GM18508 (cell line): ENCODE results near the gene NKD1.

Experiments
- ATAC-seq: cut with Tn5 transposase; IDR thresholded peaks from one replicate; pipeline ENCODE4 v1.9.1; 2021; ENCODE audit warnings: moderate number of reproducible peaks; ENCODE audit not compliant: insufficient read depth, unreplicated experiment

NKD1 gene

DNA sequence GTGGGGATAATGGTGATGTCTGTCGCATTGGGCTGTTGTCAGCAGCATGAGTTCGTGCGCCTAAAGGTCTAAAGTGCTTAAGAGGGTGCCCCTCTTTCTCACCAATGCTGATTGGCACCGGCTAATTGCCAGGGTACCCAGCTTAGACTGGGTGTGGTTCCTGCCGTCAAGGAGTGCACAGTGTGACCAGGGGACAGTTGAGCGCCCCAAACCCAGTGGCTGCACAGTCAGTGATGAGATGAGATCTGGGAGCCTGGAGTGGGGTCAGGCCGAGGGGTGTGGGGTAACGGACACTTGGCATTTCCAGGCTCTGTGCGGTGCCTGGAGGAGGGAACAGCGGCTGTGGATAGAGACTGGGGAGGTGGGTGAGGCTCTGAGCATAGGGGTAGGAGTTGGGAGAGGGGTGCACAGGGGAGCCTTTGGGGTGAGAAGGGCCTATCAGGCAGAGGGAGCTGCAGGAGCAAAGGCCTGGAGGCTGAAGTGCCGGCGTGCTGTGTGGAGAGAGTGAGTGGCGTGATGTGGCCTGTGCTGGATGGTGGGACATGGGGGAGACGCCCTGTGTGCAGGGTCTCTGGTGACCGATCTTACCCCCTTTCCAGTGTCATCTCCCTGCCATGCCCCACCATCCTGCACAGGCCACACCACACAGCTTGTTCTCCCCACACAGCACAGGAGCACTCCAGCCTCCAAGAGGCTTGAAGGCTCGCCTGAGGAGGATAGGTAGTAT lies 74.6 kb downstream of the NKD1 start:
- ATAC-seq, result no peak

DNA sequence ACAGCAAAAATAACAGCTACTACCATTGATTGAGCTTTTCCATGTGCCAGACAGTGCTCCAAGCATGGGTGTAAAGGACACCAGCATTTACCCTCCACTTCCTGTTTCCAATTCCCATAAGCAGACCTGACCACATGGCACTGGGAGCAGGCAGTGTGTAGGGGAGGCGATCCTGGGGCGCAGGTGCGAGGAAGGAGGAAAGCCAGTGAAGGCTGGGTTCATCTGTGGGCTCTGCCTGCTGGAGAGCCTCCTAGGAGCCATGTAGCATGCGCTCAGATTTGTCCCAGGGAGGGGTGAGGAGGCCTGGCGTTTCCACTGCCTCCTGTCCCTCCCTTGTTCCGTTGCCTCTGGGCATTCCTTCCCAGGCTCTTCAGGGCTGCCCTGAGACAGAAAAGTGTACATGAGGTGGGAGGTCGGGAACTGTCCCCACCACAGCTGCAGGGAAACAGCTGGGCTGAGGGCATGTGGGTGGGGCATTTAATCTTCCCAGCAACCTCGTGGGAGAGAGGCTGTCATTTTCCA lies 76.3 kb downstream of the NKD1 start:
- no peak for ATAC-seq

GRCh38 chr16:50625374-50625773 lies 77.2 kb downstream of the NKD1 start:
- ATAC-seq, result no peak

- no peak for ATAC-seq
Observed at GRCh38 chr16:50626868-50627267, 78.7 kb downstream of the NKD1 start.

GRCh38 chr16:50627419-50627818 lies 79.2 kb downstream of the NKD1 start:
- ATAC-seq, result no peak

DNA sequence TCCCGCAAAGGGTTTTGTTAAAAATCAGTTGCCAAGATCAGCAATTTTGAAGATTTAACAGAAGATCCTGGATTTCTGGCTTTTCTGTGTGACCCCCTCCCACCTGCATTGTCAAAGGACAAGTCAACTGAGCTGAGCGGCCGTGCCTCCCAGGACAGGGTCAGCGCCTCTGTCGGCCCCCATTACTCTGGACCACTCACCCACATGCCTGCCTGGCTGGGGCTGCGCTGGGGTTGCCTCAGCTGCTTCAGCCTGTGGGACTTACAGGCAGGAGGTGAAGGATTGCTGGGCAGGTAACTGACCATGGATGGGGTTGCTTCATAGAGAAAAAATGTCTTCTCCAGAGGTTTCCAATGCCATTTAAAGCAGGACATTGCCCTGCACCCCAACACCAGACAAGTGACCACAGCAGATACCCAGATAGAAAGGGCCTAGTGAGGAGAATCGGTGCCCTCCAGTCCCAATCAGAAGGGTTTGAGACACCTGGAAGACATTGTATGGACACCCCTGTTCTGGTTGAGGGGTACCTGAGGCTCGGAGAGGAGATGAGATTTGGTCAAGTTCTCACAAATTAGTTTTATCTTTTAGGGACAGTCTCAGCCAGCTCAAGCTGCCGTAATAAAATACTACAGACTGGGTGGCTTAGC lies 80.1 kb downstream of the NKD1 start:
- no peak for ATAC-seq

GRCh38 chr16:50629334-50629733 lies 81.1 kb downstream of the NKD1 start:
- no peak for ATAC-seq

DNA sequence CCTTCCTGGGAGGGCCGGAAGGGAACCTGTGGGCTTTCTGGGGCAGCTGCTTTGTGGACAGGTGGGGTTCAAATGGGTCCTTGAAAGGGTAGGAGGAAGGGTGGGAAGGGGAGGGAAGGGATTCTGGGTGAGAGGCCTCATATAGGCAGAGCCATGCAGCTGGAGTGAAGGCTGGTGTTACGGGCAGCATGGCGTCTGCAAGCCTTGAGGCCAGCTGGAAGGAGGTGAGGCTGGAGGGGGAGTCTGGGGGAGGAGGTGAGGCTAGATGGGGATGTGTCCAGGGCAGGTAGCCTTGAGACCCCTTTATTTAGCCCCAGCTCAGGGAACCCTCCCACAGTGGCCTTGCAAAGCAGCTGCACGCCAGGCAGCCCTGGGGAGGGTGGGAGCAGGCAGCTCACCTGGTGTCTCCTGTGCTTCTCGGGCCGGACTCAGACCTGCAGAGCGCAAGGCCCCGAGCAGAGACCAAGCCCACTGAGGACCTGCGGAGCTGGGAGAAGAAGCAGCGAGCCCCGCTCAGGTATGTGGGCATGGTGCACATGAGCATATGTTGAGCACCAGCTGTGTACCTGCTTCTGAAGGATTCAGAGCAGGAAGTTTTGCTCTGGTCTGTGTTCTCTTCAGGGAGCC lies 82.3 kb downstream of the NKD1 start:
- ATAC-seq, result no peak

- no peak for ATAC-seq
Observed at GRCh38 chr16:50631249-50631984, 83.2 kb downstream of the NKD1 start.

- no peak for ATAC-seq
Observed at GRCh38 chr16:50631985-50632576, 83.9 kb downstream of the NKD1 start.

DNA sequence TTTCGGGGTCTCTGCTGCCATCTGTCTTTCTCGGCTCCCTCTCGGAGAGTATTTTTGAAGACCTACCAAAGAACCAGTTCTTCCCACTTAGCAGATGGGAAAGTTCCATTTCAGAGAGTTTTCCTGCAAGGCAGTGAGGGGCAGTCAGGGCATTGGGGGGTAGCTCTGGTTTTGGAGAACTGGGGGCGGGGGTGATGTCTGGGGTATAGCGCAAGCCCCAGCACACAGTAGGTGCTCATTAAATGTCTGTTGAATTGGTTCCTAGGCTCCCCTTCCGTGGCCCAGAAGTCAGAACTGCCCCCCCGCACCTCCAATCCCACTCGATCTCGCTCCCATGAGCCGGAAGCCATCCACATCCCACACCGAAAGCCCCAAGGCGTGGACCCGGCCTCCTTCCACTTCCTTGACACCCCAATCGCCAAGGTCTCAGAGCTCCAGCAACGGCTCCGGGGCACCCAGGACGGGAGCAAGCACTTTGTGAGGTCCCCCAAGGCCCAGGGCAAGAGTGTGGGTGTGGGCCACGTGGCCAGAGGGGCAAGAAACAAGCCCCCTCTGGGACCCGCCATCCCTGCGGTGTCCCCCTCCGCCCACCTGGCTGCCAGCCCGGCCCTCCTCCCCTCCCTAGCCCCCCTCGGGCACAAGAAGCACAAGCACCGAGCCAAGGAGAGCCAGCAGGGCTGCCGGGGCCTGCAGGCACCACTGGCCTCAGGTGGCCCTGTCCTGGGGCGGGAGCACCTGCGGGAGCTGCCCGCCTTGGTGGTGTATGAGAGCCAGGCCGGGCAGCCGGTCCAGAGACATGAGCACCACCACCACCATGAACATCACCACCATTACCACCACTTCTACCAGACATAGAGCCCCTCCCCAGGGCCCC lies 85.0 kb downstream of the NKD1 start:
- ATAC-seq, result no peak

- no peak for ATAC-seq
Observed at GRCh38 chr16:50634090-50634489, 85.9 kb downstream of the NKD1 start.

GRCh38 chr16:50634947-50635346 lies 86.8 kb downstream of the NKD1 start:
- ATAC-seq, result no peak

DNA sequence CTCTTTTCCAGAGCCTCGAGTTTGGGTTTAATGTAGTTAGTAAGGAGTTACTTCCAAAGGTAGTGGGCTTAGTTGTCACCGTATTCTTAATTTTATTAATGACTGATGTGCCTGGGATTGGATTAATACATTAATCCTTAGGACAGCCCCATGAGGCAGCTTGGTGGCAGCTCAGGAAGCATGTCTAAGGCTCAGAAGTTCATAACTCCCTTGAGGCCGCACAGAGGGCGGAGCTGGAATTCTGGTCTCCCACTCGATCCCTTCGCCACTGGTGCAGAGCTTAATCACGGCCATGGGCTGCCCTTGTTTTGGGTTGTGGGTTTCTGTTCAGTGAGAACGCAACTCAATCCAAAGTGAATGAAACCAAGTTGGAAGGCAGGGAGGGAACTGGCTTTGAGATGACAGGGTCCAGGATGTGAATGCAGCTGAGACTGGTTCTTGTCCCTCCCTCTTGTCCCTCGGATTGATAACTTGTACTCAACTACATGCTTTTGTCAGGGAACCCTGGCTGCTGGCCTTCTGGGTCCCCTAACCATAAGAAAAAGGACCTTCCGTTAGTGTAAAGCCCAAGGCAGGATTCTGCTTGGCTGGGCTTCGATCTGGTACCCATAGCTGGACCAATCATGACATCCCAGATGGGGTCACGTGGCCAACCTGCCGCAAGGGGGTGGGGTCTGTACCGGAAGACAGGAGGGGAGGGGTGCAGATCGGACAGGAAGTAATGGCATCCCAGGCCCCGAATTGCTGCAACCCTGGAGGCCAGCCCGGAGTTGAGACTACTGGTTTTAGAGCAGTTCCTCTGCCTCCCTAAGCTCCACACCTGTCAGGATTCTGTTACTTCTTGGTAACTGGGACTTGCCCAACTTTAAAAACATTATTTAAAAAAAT lies 87.6 kb downstream of the NKD1 start:
- no peak for ATAC-seq

DNA sequence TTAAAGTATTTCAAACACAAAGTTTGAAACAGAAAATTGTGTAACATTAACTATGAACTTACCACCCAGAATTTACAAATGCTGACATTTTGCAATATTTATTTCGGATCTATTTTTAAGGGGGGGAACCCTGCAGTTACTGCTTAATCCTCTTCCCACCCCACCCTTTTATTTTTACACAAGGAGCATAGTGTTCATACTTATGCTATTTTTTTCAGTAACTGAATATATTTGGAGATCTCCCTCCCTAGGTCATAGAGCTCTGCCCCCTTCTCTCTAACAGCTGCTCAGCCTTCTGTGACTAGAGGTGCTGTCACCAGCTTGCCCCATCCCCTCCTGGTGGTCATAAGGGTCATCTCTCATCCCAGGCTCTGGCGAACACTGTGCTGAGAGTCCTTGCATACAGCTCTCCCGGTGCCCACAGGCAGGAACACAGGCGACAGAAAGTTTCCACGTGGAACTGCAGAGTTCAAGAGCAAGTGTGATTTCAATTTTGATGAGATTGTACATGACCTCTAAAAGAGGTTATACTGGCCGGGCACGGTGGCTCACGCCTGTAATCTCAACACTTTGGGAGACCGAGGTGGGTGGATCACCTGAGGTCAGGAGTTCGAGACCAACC lies 88.7 kb downstream of the NKD1 start:
- no peak for ATAC-seq

DNA sequence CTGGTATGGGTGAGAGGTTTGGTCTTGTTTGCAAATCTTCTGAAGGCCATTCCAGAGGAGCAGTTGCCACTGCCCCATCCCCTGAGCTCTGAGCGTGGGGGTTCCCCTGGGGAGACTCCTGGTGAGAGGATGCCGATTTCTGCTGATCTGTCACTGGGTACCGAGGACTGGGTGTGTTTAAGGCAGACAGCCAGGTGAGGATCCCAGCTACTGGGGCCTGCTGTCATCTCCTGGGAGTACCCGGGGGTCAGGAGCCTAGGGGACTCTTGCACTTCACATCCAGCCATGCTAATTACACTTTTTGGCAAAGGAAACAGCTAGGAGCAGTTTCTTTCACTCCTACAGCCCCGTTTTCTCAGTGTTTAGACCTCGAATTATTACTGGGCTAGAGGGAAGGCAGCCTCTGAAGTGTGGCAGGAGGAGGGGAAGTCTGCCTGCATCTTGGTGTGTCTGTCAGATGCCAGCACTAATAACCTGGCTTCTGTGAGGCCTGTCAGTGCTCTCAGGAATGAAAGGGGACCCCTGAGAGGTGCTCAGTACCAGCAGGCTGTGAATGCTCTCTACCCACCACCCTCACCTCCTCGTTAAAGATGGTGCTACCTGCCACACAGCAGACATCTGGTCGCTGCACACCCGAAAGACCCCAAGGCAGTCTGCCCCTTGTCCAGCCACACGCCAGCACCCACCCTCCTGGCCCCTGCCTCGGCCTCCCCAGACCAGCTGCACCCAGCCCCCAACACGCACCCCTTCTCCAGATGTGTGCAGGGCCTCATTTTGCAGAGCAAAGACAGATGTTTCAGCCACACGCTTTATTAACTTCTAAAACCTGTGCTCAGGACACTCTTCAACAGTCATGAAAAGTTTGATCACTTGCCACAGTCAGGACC lies 89.8 kb downstream of the NKD1 start:
- ATAC-seq, result no peak
